Measurements from ENCODE around the gene PELO.

Gene PELO

DNA sequence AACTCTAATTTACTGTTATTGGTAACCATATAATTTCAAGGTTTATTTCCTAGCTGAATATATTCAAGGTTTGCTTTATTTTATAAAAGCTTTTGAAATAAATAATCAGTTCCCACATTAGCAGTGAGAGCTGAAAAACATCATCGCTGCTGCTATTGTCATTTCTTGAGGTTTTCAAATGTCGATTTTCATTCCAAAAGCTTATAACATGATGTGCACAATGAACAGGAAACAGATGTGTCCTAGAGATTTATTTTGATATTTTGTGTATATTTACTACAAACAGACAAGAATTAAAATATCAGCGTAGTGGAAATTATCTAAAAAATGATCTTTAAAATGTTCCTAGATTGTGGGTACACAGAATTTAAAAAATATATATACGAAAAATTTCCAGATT, 10.5 kb upstream of the PELO start:
- H3K36me3 ChIP-seq (ENCODE audit: control insufficient read depth in 2 of 2, insufficient read depth in 1 of 2, low read length in 2 of 2) = no peaks in the 10 kb centered on the region

DNA sequence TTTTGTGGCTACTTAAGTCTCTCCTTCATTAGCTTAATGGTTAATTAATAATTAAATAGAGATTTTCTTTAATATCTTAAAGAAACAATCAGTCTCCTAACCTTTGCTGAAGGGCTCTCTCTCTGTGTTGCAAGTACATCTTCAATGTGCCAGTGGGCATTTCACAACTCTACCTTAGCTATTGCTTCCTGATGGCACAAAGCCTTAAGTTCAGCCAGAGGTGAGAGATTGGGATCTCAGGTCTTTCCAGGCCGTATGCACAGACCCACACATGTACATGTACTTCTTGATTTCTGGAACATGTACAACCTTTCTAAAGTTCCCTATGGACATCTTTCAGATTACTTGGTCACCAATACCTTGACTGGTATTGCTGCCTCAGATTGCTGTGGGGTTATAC, 8.9 kb upstream of the PELO start:
- Histone ChIP-seq H3K4me3 (ENCODE audit: low read depth, low read length) (no peak overlapping the region), H3K27ac (ENCODE audit: extremely low read depth, low read depth, low read length) (no peak overlapping the region), H3K36me3 (ENCODE audit: control insufficient read depth in 2 of 2, insufficient read depth in 1 of 2, low read length in 2 of 2) (no peaks in the 10 kb centered on the region), H3K4me1 (ENCODE audit: control insufficient read depth, insufficient read depth, low read length) (no peaks in the 10 kb centered on the region), H3K9me3 (ENCODE audit: control insufficient read depth, insufficient read depth, low read depth, low read length) (no peaks in the 10 kb centered on the region)
- TF ChIP-seq, protein P1, sequence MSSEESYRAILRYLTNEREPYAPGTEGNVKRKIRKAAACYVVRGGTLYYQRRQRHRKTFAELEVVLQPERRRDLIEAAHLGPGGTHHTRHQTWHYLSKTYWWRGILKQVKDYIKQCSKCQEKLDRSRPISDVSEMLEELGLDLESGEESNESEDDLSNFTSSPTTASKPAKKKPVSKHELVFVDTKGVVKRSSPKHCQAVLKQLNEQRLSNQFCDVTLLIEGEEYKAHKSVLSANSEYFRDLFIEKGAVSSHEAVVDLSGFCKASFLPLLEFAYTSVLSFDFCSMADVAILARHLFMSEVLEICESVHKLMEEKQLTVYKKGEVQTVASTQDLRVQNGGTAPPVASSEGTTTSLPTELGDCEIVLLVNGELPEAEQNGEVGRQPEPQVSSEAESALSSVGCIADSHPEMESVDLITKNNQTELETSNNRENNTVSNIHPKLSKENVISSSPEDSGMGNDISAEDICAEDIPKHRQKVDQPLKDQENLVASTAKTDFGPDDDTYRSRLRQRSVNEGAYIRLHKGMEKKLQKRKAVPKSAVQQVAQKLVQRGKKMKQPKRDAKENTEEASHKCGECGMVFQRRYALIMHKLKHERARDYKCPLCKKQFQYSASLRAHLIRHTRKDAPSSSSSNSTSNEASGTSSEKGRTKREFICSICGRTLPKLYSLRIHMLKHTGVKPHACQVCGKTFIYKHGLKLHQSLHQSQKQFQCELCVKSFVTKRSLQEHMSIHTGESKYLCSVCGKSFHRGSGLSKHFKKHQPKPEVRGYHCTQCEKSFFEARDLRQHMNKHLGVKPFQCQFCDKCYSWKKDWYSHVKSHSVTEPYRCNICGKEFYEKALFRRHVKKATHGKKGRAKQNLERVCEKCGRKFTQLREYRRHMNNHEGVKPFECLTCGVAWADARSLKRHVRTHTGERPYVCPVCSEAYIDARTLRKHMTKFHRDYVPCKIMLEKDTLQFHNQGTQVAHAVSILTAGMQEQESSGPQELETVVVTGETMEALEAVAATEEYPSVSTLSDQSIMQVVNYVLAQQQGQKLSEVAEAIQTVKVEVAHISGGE (tag by site-specific recombination; conservative IDR thresholded peaks at IDR 0.05; ENCODE audit: low read depth) = no peak
- TF ChIP-seq ZNF626 (tag by site-specific recombination; IDR thresholded peaks at IDR 0.05) = no peak
- TF ChIP-seq ZNF112 (tag by site-specific recombination; IDR thresholded peaks at IDR 0.05) = no peak
- no peak for TF ChIP-seq ZEB2 (tag by site-specific recombination; IDR thresholded peaks at IDR 0.05)
- TF ChIP-seq REPIN1 (tag by site-specific recombination; IDR thresholded peaks at IDR 0.05; ENCODE audit: low read depth) = no peak
- TF ChIP-seq, protein P2, sequence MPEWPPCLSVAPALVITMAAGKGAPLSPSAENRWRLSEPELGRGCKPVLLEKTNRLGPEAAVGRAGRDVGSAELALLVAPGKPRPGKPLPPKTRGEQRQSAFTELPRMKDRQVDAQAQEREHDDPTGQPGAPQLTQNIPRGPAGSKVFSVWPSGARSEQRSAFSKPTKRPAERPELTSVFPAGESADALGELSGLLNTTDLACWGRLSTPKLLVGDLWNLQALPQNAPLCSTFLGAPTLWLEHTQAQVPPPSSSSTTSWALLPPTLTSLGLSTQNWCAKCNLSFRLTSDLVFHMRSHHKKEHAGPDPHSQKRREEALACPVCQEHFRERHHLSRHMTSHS (tag by site-specific recombination; IDR thresholded peaks at IDR 0.05) = no peak
- TF ChIP-seq ZXDB (tag by site-specific recombination; IDR thresholded peaks at IDR 0.05) = no peak
- TF ChIP-seq, protein P3, sequence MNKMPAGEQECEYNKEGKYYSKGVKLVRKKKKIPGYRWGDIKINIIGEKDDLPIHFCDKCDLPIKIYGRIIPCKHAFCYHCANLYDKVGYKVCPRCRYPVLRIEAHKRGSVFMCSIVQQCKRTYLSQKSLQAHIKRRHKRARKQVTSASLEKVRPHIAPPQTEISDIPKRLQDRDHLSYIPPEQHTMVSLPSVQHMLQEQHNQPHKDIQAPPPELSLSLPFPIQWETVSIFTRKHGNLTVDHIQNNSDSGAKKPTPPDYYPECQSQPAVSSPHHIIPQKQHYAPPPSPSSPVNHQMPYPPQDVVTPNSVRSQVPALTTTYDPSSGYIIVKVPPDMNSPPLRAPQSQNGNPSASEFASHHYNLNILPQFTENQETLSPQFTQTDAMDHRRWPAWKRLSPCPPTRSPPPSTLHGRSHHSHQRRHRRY (tag by site-specific recombination; IDR thresholded peaks at IDR 0.05) = no peak
- no peak for TF ChIP-seq ZFP69B (tag by site-specific recombination; IDR thresholded peaks at IDR 0.05)
- TF ChIP-seq ZNF596 (tag by site-specific recombination; IDR thresholded peaks at IDR 0.05) = no peak
- no peak for TF ChIP-seq ZNF600 (tag by site-specific recombination; IDR thresholded peaks at IDR 0.05)
- TF ChIP-seq ZNF473 (tag by site-specific recombination; IDR thresholded peaks at IDR 0.05) = no peak
- TF ChIP-seq, protein P4, sequence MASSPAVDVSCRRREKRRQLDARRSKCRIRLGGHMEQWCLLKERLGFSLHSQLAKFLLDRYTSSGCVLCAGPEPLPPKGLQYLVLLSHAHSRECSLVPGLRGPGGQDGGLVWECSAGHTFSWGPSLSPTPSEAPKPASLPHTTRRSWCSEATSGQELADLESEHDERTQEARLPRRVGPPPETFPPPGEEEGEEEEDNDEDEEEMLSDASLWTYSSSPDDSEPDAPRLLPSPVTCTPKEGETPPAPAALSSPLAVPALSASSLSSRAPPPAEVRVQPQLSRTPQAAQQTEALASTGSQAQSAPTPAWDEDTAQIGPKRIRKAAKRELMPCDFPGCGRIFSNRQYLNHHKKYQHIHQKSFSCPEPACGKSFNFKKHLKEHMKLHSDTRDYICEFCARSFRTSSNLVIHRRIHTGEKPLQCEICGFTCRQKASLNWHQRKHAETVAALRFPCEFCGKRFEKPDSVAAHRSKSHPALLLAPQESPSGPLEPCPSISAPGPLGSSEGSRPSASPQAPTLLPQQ (tag by site-specific recombination; IDR thresholded peaks at IDR 0.05) = no peak
- ChIA-PET POLR2A (interaction anchor here (1.2 kb wide), 1 partner anchor 9 kb away, joined by 3 read pairs; the partner anchor contains the start of genes ITGA1 and PELO), CTCF (no interaction called here)

More for the DNA sequence above, 10.5 kb upstream of the PELO start:
- ChIA-PET CTCF (no interaction called here), POLR2A (no interaction called here)
- Histone ChIP-seq H3K9me3 (ENCODE audit: control insufficient read depth, insufficient read depth, low read depth, low read length) (no peaks in the 10 kb centered on the region), H3K4me3 (ENCODE audit: low read depth, low read length) (no peak overlapping the region), H3K27ac (ENCODE audit: extremely low read depth, low read depth, low read length) (no peak overlapping the region), H3K4me1 (ENCODE audit: control insufficient read depth, insufficient read depth, low read length) (no peaks in the 10 kb centered on the region)
- TF ChIP-seq, protein P5, sequence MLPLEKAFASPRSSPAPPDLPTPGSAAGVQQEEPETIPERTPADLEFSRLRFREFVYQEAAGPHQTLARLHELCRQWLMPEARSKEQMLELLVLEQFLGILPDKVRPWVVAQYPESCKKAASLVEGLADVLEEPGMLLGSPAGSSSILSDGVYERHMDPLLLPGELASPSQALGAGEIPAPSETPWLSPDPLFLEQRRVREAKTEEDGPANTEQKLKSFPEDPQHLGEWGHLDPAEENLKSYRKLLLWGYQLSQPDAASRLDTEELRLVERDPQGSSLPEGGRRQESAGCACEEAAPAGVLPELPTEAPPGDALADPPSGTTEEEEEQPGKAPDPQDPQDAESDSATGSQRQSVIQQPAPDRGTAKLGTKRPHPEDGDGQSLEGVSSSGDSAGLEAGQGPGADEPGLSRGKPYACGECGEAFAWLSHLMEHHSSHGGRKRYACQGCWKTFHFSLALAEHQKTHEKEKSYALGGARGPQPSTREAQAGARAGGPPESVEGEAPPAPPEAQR (tag by site-specific recombination; IDR thresholded peaks at IDR 0.05) = no peak
- TF ChIP-seq ZNF354C (tag by site-specific recombination; IDR thresholded peaks at IDR 0.05; ENCODE audit: borderline replicate concordance, low read depth) (no peak), MYNN (tag by site-specific recombination; IDR thresholded peaks at IDR 0.05; ENCODE audit: borderline replicate concordance) (no peak), ZNF302 (tag by site-specific recombination; IDR thresholded peaks at IDR 0.05; ENCODE audit: low read depth) (no peak), ZNF521 (tag by site-specific recombination; IDR thresholded peaks at IDR 0.05) (no peak)
- TF ChIP-seq, protein P6, sequence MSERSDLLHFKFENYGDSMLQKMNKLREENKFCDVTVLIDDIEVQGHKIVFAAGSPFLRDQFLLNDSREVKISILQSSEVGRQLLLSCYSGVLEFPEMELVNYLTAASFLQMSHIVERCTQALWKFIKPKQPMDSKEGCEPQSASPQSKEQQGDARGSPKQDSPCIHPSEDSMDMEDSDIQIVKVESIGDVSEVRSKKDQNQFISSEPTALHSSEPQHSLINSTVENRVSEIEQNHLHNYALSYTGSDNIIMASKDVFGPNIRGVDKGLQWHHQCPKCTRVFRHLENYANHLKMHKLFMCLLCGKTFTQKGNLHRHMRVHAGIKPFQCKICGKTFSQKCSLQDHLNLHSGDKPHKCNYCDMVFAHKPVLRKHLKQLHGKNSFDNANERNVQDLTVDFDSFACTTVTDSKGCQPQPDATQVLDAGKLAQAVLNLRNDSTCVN (tag by site-specific recombination; optimal IDR thresholded peaks at IDR 0.05) = no peak

Measured in HEK293 (cell line).